CD14-positive monocyte (primary cell): ENCODE data around the gene ULK4. TPM values are rescaled to one million over a fixed set of nuclear protein-coding genes. Genes with fewer than 3 reads are reported as not detected.

Experiments used
- DNase-seq, 3 donors: peaks; one replicate each; pipeline ENCODE4 v3.0.0-alpha.2; 2011 to 2022
- H2AFZ ChIP-seq: 2 replicates; pipeline ENCODE4 v1.6.0; 2012; ENCODE audit warnings: mild to moderate bottlenecking, low read depth, low read length, inconsistent platforms; ENCODE audit not compliant: insufficient read depth, poor library complexity, severe bottlenecking
- H3K27ac ChIP-seq, 2 donors: 1 replicate in 1 of 2; 2 replicates in 1 of 2; pipeline ENCODE4 v1.5.1; 2012 to 2013; ENCODE audit warnings: low read length in 2 of 2, control low read depth in 1 of 2, inconsistent platforms in 1 of 2, low read depth in 1 of 2, mild to moderate bottlenecking in 1 of 2
- H3K27me3 ChIP-seq, 2 donors: one replicate each; pipeline versions ENCODE4 v1.6.0 to v1.6.1; 2011 to 2013; ENCODE audit warnings: low read length in 2 of 2; ENCODE audit not compliant: control insufficient read depth in 2 of 2, insufficient read depth in 2 of 2
- H3K36me3 ChIP-seq, 2 donors: replicated peaks in 1 of 2; 1 replicate in 1 of 2; 2 replicates in 1 of 2; pipeline versions ENCODE4 v1.5.1 to v1.6.1; 2012 to 2013; ENCODE audit warnings: low read length in 2 of 2, control low read depth in 1 of 2, inconsistent platforms in 1 of 2, mild to moderate bottlenecking in 1 of 2; ENCODE audit not compliant: insufficient read depth in 2 of 2, control insufficient read depth in 1 of 2
- H3K4me1 ChIP-seq, 2 donors: 1 replicate in 1 of 2; 2 replicates in 1 of 2; pipeline versions ENCODE4 v1.5.1 to v1.6.1; 2012 to 2013; ENCODE audit warnings: low read length in 2 of 2, control low read depth in 1 of 2, inconsistent platforms in 1 of 2, mild to moderate bottlenecking in 1 of 2, moderate library complexity in 1 of 2; ENCODE audit not compliant: insufficient read depth in 2 of 2, control insufficient read depth in 1 of 2
- H3K4me2 ChIP-seq: replicated peaks from 2 replicates; pipeline ENCODE3; 2012; ENCODE audit warnings: low read length, moderate library complexity, mild to moderate bottlenecking; ENCODE audit not compliant: poor library complexity, severe bottlenecking; ENCODE audit errors: extremely low read depth
- H3K4me3 ChIP-seq, 3 experiments: fragments of 200-600 bp in 1 of 3; sonication (generic) in 1 of 3; replicated peaks in 1 of 3; 1 replicate in 2 of 3; 2 replicates in 1 of 3; pipeline ENCODE4 v1.5.1; 2011 to 2013; ENCODE audit warnings: low read length in 3 of 3, mild to moderate bottlenecking in 3 of 3, control low read depth in 2 of 3, low read depth in 2 of 3, inconsistent platforms in 1 of 3, moderate library complexity in 1 of 3
- H3K79me2 ChIP-seq: 2 replicates; pipeline ENCODE4 v1.6.0; 2012; ENCODE audit warnings: mild to moderate bottlenecking, control low read depth, inconsistent platforms, low read length, moderate library complexity; ENCODE audit not compliant: insufficient read depth
- H3K9ac ChIP-seq: 2 replicates; pipeline ENCODE4 v1.6.0; 2017; ENCODE audit warnings: low read length, mild to moderate bottlenecking; ENCODE audit not compliant: insufficient read depth, poor library complexity, severe bottlenecking
- H3K9me3 ChIP-seq, 2 donors: replicated peaks in 1 of 2; 1 replicate in 1 of 2; 2 replicates in 1 of 2; pipeline versions ENCODE4 v1.5.1 to v1.6.1; 2012 to 2013; ENCODE audit warnings: low read length in 2 of 2, control low read depth in 1 of 2; ENCODE audit not compliant: control insufficient read depth in 1 of 2, insufficient read depth in 1 of 2
- H4K20me1 ChIP-seq: 2 replicates; pipeline ENCODE4 v1.6.0; 2012; ENCODE audit warnings: mild to moderate bottlenecking, low read length, control low read depth, moderate library complexity; ENCODE audit not compliant: insufficient read depth
- H3K27ac Mint-ChIP-seq, 7 donors: one replicate each; pipeline ENCODE4 v1.8.0; 2020; ENCODE audit warnings: mild to moderate bottlenecking in 7 of 7, mixed read lengths in 7 of 7, moderate library complexity in 6 of 7, inconsistent platforms in 2 of 7
- H3K27me3 Mint-ChIP-seq, 3 donors: one replicate each; pipeline ENCODE4 v1.8.0; 2021 to 2022; ENCODE audit warnings: low read depth in 3 of 3, mild to moderate bottlenecking in 3 of 3, mixed read lengths in 3 of 3, moderate library complexity in 3 of 3, inconsistent platforms in 1 of 3
- H3K36me3 Mint-ChIP-seq, 2 donors: one replicate each; pipeline ENCODE4 v1.8.0; 2020; ENCODE audit warnings: mixed read lengths in 2 of 2, inconsistent platforms in 1 of 2, mild to moderate bottlenecking in 1 of 2
- H3K4me1 Mint-ChIP-seq: one replicate; pipeline ENCODE4 v1.8.0; 2020; ENCODE audit warnings: mild to moderate bottlenecking, mixed read lengths
- H3K4me3 Mint-ChIP-seq, 2 donors: one replicate each; pipeline ENCODE4 v1.8.0; 2020; ENCODE audit warnings: mild to moderate bottlenecking in 2 of 2, mixed read lengths in 2 of 2, moderate library complexity in 1 of 2
- H3K9me3 Mint-ChIP-seq, 7 donors: one replicate each; pipeline ENCODE4 v1.8.0; 2020 to 2022; ENCODE audit warnings: mixed read lengths in 7 of 7, mild to moderate bottlenecking in 6 of 7, moderate library complexity in 6 of 7, inconsistent platforms in 2 of 7
- WGBS: methylation state at CpG from one replicate; pipeline ENCODE4 v1.1.5; 2013; ENCODE audit warnings: missing lambda C conversion rate; ENCODE audit not compliant: insufficient coverage; 5-methylcytosine and 5-hydroxymethylcytosine counted together
- intact Hi-C, 2 donors: fragments of 100-400 bp; cut with micrococcal nuclease; formaldehyde crosslinking; loops; one replicate each; pipeline versions ENCODE4 v1.15.0 to v1.15.1; 2023
- polyA plus RNA-seq, 3 donors: library from polyadenylated mRNA; depleted of rRNA in 1 of 3; unstranded in 2 of 3; stranded (reverse) in 1 of 3; fragments of 300-500 nt in 2 of 3; fragments of >200 nt in 1 of 3; fragmentation: Illumina TruSeq in 2 of 3; gene quantifications; 1 replicate in 2 of 3; 2 replicates in 1 of 3; pipeline ENCODE4 v1.2.3, GENCODE V29; 2012 to 2021
- TF ChIP-seq, protein P1 (sequence below): fragments of 200-600 bp; IDR thresholded peaks from one replicate; pipeline ENCODE4 v1.8.0; 2022; ENCODE audit warnings: antibody characterized with exemption, mild to moderate bottlenecking

The ULK4 gene
- polyA plus RNA-seq, 3 donors = 6.7 to 14.0 (median 11.8) TPM

- TF ChIP-seq, protein P1, sequence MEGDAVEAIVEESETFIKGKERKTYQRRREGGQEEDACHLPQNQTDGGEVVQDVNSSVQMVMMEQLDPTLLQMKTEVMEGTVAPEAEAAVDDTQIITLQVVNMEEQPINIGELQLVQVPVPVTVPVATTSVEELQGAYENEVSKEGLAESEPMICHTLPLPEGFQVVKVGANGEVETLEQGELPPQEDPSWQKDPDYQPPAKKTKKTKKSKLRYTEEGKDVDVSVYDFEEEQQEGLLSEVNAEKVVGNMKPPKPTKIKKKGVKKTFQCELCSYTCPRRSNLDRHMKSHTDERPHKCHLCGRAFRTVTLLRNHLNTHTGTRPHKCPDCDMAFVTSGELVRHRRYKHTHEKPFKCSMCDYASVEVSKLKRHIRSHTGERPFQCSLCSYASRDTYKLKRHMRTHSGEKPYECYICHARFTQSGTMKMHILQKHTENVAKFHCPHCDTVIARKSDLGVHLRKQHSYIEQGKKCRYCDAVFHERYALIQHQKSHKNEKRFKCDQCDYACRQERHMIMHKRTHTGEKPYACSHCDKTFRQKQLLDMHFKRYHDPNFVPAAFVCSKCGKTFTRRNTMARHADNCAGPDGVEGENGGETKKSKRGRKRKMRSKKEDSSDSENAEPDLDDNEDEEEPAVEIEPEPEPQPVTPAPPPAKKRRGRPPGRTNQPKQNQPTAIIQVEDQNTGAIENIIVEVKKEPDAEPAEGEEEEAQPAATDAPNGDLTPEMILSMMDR = no peak
- Histone ChIP-seq H3K27me3 (no peaks in the 10 kb centered on the region), H3K4me1 (peaks cover 0 to 4% of the 10 kb centered on the region in 2 donors), H3K9ac (no peak overlapping the region), H3K27ac (no peak overlapping the region), H4K20me1 (no peaks in the 10 kb centered on the region), H3K36me3 (no peaks in the 10 kb centered on the region), H3K4me2 (no peak overlapping the region), H2AFZ (no peak overlapping the region), H3K4me3 (no peak overlapping the region), H3K79me2 (no peaks in the 10 kb centered on the region), H3K9me3 (no peaks in the 10 kb centered on the region)
- intact Hi-C loops = no loop called here
- Mint-ChIP-seq H3K27me3 (peaks cover 0 to 3% (median 0%) of the 10 kb centered on the region in 3 donors), H3K27ac (peak overlapping the region in 4 of 7 donors; percentile 27 to 68 (median 42)), H3K36me3 (no peaks in the 10 kb centered on the region), H3K4me3 (no peak overlapping the region), H3K9me3 (peaks cover 0 to under 1% (median 0%) of the 10 kb centered on the region in 7 donors), H3K4me1 (peaks cover 14% of the 10 kb centered on the region)
- no CpG with 5 or more reads among the region's 2 CpGs for WGBS
- DNase-seq = no peak
Observed at GRCh38 chr3:41522612-41523011, 439.3 kb downstream of the ULK4 start.

- DNase-seq = no peak
- no peak overlapping the region for H3K9ac ChIP-seq
- H2AFZ ChIP-seq = no peak overlapping the region
- H3K4me3 ChIP-seq = no peak overlapping the region
- H3K27ac ChIP-seq = no peak overlapping the region
- peaks cover 0 to 4% of the 10 kb centered on the region in 2 donors for H3K4me1 ChIP-seq
- H3K4me2 ChIP-seq = no peak overlapping the region
- WGBS = no CpG with 5 or more reads among the region's 1 CpG
- H3K9me3 ChIP-seq = no peaks in the 10 kb centered on the region
- no peaks in the 10 kb centered on the region for H3K79me2 ChIP-seq
- Mint-ChIP-seq H3K27ac (no peak overlapping the region), H3K4me3 (no peak overlapping the region), H3K4me1 (peaks cover 14% of the 10 kb centered on the region), H3K36me3 (no peaks in the 10 kb centered on the region), H3K27me3 (peaks cover 0 to 3% (median 0%) of the 10 kb centered on the region in 3 donors), H3K9me3 (peaks cover 0 to 2% (median 2%) of the 10 kb centered on the region in 7 donors)
- no peaks in the 10 kb centered on the region for H3K27me3 ChIP-seq
- H4K20me1 ChIP-seq = no peaks in the 10 kb centered on the region
- no peaks in the 10 kb centered on the region for H3K36me3 ChIP-seq
- intact Hi-C loops = no loop called here
- TF ChIP-seq, protein P1 = no peak
Observed at GRCh38 chr3:41521010-41521655, 440.8 kb downstream of the ULK4 start.
